IPS DF 4.7 (cell line): ENCODE data around the gene S100A14.
A peak's percentile ranks its signal among the peaks of the same experiment; 100 is the strongest.

Experiments
- DNase-seq: peaks from one replicate; pipeline ENCODE4 v3.0.0-alpha.2; 2013; ENCODE audit warnings: low spot score; ENCODE audit errors: extremely low read depth

Gene S100A14

DNA sequence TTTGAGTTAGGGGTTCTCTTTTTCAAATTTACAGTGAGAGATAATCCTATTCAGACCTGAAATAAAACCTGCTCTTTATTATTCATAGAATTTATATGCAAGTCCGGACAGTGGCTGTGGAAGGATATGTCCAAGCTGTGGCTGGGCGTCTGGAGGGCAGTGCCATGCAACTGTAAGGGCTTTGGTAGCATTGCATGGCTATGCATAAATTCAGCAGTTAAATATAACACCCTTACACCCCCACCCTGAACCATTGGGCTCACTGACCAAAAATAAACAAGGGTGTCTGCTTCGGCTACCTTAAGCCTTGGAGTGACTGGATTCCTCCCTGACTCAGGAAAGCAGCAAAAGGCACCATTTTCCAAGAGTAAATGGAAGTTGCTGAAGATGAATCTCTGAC lies 23.2 kb upstream of the S100A14 start:
- DNase-seq, result no peak

DNA sequence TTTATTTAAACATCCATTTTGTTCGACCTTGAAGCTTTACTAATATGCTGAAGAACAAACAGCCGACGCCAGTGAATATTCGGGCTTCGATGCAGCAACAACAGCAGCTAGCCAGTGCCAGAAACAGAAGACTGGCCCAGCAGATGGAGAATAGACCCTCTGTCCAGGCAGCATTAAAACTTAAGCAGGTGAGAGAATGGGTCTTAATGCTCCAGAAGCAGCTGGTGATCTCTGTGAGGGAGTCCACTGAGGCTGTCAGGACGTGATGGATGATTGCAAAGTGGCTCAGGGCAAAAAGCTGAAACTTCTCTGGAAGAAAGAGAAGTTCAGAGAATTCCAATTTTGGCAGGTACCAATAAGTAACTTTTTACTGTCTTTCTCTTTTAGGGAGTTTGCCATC lies 22.1 kb upstream of the S100A14 start:
- DNase-seq, result no peak

DNA sequence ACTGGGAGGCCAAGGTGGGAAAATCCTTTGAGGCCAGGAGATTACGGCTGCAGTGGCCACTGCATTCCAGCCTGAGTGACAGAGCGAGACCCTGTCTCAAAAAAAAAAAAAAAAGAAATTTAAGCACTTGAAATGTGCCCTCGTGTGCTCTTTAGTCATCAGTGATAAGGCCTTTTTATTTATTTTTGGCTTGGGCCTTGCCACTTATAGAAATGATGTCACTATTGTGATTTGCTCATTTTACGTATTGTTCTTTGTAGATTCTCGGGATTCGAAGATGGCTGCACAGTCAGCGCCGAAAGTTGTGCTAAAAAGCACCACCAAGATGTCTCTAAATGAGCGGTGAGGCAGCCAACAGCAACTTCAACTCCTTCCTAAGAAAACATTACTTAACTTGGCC lies 20.2 kb upstream of the S100A14 start:
- no peak for DNase-seq

DNA sequence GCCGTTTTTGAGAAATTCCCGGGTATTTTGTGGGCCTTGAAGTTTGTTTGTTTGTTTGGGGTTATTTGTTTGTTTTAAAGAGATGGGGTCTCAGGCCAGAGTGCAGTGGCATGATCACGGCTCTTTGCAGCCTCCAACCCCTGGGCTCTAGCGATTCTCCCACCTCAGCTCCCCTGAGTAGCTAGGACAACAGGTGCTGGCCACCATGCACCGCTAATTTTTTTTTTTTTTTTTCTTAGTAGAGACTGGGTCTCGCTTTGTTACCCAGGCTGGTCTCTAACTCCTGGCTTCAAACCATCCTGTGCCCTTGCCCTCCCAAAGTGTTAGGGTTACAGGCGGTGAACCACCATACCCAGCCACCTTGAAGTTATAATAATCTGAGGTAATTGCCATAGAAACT lies 19.7 kb upstream of the S100A14 start:
- DNase-seq, result no peak

DNA sequence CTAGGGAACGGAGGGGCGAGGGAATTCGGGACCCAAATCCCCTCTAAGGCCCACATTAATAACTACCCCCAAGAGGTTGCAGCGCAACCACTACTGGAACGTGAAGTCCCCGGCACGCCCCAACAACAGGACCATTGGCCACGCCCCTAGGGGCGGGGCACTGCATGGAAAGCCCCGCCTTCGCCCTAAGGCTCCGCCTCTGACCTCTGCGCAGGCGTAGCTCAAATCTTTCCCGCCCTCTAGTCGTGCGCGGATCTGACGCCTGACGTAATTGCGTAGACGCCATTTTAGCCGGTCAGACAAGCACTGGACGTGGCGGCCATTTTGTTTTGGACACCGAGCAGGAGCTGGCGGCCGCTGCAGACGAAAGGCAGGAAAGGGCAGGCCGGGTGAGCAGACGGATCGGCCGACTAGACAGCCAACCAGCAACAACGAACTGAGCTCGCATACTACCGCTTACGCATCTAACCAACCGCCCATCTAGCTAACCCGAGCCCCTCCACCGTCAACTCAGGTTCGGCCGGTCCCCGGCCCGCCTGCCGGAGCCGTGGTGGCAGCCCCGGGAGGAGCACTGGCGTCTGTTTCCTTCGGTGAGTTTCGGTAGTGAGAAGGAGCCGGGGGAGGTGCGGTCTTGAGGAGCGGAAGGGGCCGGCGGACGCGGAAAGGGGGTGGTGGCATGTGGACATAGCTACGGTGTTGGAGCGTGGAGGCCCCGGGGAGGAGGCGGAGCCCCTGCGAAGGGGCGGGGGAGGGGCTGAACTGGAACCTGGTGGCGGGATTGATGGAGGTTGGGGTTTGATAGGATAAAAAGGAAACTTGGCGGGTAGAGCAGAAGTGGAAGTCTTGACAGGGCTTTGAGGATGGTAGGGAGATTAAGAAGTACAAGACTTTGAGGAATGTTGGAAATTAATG lies 17.9 kb upstream of the S100A14 start, which contains the start of gene CHTOP:
CHTOP (plus strand) TSS at position 313 of the 912 bp plus-strand sequence. CDS start 2,523 bp downstream, outside the sequence.
- DNase-seq, result peak; percentile 96

DNA sequence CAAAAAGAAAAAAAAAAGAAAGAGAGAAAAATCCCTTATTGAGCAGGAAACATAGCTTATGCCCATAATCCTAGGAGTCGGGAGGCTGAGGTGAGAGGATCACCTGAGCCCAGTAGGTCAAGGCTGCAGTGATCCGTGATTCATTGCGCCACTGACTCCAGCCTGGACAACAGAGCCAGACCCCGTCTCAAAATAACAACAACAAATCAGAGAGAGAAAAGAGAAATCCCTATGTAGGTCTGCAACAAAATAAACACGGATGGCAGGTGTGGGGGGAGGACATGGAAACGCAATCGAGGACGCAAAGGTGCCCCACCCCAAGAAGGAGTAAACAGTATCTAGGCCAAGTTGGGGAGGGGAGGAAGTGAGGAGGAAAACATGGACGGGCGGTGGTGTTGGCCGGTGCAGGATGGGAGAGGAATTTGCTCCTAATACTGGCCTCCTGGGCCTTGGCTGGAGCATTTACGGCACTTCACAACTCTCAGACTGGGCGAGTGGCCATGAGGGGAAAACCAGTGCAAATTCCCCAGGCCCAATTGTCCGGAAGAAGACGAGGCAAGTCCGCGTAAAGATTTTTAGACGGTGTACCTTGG lies 17.1 kb upstream of the S100A14 start:
- DNase-seq, result no peak

DNA sequence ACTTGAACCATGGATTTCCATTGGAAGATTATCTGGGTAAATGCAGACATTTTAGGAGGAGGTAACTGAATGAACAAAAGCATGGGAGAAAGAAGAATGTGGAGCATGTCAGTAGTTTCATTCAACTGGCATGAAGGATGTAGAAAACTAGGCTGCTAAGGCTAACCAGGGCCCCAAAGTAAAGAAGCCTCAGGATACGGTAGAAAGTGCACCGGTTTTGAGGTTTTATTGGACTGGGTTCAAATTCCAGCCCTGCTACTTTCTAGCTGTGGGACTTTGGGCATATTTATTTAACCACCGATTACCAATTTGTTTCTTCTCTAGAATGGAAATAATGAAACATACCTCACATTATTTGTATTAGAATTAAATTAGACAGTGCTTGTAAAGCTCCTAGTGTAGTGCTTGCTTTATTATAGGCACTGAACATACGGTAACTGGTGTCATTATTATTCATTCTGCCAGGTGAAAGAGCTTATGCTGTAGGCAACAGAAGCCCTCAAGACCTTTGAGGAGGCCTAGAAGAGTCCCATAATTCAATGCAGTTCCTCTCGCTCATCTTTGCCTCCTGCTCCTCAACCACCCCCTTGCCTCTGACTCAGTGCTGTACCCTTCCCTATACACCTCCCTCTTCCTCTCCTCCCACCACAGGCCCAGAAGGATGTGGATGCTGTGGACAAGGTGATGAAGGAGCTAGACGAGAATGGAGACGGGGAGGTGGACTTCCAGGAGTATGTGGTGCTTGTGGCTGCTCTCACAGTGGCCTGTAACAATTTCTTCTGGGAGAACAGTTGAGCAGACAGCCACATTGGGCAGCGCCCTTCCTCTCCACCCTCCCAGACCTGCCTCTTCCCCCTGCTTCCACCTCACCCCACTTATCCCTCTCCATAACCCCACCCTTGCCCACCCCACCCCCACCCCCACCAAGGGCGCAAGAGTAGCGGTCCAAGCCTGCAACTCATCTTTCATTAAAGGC lies 15.2 kb upstream of the S100A14 start:
- no peak for DNase-seq

DNA sequence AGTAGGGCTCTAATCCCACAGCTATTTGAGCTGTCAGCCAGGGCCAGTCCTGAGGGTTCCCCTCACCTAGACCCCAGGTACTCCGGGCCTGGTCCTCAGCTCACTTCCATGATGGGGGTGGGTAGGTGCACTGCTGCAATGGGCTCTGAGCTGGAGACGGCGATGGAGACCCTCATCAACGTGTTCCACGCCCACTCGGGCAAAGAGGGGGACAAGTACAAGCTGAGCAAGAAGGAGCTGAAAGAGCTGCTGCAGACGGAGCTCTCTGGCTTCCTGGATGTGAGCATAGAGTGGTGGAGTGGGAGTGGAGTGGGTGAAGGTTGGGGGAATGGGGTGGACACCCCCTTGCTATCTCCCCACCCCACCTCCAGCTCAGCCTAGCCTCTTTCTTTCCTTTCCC lies 14.3 kb upstream of the S100A14 start:
- DNase-seq, result no peak

DNA sequence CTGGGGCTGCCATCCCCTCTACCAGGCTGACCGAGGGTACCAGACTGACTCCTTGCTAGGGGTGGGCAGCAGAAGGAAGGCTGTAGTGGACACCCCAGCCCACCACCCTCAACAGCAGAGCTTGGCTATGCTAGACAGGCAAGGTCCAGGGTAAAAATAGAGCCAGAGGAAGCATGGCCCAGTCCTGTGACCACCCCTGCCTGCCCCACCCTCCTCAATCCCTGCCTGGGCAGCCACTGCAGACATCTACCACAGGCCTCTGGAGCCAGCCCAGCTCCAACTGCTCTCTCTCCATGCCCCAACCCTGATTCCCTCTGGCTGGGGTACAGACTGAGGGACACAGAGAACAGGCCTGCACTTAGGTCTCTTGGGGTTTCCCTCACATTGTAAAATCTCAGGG lies 13.8 kb upstream of the S100A14 start:
- no peak for DNase-seq

DNA sequence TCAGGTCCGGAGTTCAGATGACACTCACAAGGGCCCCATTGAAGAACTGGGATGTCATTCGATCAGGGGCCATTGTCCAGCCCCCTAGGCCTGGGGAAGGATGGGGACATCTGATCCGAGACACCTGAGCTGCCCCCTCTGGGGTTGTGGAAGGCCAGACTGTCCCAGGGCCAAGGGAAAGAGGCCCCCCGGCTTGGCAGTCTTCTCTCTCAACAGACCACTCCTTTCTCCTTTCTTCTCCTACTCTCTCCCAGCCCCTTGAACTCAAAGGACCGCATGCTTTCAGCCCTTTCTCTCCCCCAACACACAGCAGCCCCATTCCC lies 13.2 kb upstream of the S100A14 start:
- DNase-seq, result no peak

DNA sequence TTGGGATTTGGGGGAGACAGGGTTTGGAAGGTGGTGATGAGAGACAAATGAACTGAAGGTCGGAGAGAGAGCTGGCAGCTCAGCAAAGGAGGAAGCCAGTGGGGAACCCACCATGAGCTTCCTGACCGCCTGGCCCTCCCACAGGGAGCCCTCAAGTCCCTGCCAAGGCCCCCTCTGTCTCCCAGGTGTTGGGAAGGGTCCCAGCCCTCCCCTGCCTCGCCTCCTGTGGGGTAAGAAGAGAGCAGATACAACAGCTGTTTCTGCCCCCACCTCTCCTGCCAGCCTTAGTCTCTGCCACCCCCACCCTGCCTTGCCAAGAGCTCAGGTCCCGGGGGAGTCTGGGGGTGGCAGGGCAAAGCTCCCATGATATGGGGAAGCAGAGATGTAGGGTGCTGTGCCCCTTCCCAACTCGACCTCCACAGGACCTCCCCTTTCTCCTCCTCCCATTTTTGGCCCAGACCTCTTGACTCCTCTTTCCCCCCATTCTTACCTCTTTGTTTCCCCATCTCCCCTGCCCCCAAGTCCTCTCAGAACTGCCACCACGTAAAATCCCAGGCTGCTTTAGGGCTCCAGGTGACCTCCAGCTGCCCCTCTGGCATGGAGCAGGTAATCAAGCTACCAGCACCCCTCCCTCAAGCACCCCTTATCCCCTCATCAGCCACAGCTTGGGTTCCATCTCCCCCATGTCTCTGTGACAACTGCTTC lies 12.7 kb upstream of the S100A14 start:
- no peak for DNase-seq

DNA sequence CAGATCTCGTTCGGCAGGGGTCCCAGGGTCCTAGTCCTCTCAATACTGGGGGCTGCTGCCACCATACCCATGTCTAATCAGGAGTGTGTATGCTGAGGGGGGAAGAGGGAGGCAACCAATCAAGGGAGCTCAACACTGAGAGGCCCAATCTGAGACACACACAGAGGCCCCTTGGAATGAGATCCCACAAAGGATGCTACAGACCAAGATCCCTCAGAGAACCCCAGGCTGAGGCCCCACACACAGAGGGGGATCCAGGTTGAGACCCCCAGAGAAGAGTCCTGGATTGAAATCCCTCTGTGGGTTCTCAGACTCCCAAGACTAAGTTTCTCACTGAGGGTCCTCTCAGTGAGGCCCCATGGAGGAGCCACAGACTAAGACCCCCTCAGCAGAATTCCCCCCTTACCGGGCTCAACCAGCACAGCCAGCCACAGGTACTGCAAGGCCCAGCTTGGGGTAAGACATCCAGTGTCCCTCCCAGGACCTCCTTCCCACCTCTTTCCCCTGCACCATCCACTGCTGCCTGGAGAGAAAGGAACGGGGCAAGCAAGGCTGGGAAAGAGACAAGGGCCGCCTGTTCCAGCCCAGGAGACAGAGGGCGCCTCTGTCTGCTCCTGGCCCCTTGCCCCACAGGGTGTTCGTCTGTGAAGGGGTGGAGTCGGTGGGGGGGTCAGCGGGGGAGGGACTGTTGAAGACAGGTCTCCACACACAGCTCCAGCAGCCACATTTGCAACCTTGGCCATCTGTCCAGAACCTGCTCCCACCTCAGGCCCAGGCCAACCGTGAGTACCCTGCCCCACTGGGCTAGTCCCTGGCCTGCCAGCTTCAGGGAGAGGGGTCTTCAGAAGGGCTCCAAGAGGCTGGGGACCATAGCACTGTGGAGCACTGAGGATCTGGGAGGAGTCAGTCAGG lies 11.8 kb upstream of the S100A14 start, which contains the start of gene S100A1:
S100A1 (plus strand) TSS at position 720 of the 912 bp plus-strand sequence. CDS start 2,088 bp downstream, outside the sequence.
- DNase-seq, result no peak

DNA sequence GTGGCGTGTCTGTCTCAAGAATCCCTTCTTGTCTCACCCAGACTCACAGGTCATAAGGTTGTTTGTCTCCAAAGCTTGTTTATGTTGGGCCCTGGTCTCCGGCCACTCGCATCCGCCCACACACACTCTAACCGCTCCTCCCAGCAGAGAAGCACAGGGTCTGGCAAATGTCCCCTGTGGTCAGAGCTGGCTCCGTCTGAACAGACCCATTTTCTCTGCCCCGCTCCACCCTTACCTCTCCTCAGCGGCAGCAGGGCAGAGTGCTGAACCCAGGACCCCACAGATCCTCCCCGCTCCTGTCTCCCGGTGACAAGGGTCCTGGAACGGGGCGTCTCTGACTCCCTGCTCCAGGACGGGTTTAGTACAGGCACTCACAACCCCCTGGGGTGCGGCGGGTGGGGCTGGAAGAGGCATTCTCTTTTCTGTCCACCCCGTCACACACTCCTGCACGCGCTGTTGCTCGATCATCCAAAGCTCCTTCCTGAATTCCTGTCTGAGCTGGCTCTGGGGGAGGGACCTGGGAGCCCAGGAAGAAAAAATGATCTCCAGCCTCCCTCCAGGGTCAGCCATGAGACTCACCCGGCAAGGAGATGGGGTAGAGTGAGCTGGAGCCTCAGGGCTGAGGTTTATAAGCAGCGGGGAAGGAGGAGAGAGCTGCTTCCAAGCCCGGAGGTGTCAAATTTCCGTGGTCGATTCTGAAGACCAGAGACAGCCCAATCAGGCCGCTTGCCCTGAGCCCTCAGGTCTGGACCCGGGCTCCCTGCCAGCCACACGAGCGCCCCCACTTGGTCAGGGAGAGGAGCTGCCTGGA lies 11.0 kb upstream of the S100A14 start, which contains the start of gene S100A13:
S100A13 (minus strand) TSS at position 602 of the 811 bp plus-strand sequence. CDS start 1,033 bp downstream, outside the sequence.
- peak; percentile 95 for DNase-seq

DNA sequence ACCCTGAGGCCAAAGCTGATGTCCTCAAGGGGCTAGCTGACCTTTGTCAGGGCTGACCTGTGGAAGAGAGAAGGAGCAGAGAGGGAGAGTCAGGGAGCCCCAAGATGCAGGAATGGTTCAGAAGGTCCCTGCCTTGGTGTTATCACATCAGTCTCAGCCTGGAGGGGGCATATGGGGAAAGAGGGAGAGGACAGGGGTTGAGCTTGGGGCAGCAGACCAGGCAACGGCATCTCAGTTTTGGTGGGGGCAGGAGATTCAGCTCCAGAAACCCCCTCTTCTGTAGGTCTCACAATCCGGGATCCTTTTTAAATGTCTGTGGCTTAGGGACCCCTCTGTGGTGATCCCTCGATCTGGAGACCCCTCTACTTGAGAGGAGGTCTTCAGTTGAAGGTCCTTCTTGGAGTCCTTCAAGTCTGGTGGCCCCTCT lies 10.4 kb upstream of the S100A14 start:
- DNase-seq, result no peak

DNA sequence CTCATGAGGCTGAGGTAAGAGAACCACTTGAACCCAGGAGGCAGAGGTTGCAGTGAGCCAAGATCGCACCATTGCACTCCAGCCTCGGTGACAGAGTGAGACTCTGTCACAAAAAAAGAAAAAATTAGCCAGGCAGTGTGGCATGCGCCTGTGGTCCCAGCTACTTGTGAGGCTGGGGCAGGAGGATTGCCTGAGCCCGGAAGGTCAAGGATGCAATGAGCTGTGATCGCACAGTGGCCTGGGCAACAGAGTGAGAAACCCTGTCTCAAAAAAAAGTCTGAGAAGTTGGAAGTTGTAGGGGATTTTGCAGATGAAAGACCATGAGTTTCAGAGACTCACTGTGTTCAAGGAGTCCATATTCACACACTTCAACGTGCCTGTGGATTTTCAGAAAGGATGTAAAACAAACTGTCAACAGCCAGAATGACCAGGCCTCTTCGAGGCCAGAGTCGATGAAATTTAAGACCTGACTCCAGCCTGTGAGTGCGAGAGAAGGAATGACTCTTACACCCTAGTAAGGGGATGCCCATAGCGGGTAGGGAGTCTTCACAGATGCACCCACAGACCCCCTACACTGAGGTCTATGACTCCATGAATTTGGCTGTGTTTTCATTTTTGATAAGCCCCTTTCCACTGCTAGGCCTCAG lies 9.0 kb upstream of the S100A14 start:
- no peak for DNase-seq

DNA sequence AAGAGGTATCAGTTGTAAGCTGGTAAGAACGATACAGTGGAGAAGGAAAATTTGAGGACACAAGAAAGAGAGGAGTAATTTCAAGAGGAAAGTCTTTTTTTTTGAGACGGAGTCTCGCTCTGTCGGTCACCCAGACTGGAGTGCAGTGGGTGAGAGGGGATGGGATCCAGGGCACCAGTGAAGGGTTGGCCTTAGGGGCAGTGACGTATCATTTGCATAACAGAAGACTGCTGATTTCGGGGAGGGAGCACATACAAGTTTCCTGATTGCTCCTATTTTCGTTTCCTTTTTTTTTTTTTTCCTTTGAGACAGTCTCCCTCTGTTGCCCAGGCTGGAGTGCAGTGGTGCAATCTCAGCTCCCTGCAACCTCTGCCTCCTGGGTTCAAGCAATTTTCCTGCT lies 7.0 kb upstream of the S100A14 start:
- no peak for DNase-seq

DNA sequence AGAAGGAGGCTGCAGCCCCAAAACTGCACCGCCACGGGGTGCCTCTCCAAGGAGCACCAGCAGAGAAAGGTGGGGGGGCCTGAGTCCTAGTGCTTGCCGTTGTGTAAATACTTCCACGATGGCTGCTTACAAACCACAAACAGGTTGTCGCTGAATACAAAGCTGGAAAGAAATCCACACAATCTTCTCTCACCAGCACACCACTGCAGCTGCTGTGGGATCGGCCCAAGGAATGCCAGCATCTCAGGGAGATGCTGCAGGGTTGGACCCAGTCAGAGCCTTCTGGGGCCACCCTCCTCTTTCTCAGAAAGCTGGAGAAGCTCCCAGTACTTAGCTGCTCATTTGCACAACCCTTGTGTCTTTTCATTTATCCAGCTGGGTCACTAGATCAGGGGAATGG lies 3.0 kb upstream of the S100A14 start:
- no peak for DNase-seq

DNA sequence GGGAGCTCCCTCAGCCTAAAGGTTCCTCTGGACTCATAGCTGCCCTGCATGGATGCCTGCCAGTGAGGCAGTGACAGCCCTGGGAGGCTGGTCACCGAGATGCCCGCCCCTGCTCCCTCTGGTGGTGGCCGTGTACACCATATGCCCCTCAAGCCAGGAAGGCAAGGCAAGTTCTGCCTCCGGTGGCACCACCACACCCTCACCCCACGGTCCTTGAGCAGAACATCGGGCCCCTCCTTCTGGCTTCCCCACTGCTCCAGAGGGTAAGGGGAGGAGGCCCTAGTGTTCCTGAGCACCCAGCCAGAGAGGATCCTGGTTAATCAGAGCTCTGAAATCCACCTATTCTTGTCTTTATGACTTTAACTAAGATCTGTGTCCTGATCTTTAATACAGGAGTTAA lies 1.5 kb upstream of the S100A14 start:
- DNase-seq, result no peak
